HG02840 (cell line): ENCODE results near the gene TSPAN18.

Experiments used
- ATAC-seq: cut with Tn5 transposase; IDR thresholded peaks from one replicate; pipeline ENCODE4 v1.9.1; 2021; ENCODE audit warnings: mild to moderate bottlenecking, moderate library complexity, moderate number of reproducible peaks; ENCODE audit not compliant: unreplicated experiment, low FRiP score

The TSPAN18 gene

DNA sequence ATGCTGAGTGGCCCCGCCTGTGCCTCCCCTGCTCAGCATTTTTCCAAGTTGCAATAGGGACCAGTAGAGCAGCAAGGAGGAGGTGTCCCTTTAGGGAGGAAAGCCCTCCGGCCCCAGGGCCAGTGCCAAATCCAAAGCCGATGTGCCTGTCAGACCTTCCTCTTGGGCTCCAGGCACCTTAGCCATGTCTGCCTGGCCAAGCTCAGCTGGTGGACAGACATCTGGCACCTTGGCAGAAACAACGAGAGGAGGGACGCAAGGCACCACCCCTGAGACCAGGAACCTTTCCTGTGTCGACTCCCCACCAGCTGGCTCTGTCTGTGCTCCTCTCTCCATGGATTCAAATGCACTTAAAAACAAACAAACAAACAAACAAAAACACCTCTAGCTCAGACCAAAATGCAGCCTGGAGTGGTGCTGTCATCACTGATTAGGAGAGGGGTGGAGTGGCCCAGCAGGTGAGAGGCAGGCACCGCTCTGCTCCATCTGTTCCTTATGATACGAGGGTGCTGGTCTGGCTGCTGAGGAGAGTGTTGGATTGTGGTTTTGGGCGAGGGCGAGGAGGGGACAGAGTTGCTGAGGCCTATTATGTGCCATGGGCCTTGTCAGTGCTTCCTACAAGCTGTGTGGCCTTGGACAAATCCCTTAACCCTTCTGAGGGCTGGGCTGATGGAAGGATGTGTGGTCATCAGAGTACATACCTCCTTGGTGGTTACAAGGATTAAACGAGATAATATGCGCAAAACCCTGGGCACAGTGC lies 177.7 kb downstream of the TSPAN18 start:
- no peak for ATAC-seq

DNA sequence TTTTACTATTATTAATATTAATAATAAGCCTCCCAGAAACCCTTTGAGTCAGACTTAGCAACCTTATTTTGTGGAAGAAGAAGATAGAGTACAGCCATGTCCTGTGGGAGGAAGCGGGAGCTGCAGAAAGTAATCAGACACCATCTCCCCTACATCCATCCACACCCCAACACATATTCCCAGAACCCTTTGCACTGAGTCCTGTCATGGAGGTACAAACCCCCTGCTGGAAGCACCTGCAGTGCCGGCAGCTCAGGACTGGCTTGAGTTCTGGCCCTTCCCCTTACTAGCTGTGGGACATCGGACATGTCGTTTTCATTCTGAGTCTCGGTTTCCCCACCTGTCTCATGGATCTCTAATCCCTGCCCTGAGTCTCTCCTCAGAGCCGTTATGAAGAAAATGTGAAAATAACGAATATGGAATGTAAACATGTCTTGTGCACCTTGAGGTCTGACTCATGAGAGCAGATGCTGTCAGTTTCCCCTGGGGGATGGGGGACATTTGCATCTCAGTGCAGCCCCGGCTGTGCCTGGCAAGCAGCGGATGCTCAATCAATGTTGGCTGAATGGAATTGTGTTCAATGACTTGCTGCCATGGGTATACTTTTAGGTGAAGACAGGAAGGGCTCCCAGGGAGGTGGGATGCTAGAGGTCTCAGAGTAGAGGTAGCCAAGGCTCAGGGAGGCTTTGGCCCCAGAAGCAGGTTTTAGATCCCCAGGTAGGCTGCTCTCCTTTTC lies 178.5 kb downstream of the TSPAN18 start:
- ATAC-seq: no peak

DNA sequence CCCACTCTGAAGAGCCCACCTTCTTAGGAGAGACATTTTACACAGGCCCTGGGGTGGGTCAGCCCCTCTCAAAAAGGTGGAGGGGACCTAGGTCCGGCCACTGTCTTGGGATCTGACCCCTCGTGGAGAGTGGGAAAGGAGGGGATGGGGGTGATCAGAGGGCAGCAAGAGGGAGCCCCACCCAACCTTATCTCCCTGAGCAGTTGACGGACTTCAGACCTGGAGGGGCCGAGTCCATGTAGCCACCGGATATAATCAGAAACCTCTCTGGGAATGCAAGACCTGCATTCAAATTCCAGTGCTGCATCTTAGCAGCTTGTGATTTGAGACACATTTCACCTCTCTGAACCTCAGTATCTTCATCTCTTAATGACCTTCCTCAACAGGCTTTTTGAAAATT lies 179.9 kb downstream of the TSPAN18 start:
- ATAC-seq: no peak

DNA sequence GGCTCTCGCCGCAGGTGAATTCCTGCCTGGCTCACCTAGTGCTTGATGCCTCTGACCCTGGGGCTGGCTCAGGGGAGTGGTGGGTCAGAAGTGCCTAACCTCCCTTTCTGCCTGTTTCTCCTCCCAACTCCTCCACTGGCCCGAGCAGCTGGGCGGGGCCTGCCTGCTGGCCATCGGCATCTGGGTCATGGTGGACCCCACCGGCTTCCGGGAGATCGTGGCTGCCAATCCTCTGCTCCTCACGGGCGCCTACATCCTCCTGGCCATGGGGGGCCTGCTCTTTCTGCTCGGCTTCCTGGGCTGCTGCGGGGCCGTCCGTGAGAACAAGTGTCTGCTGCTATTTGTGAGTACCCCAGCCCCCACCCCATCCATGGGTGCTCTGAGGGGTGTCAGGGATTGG lies 182.8 kb downstream of the TSPAN18 start:
- no peak for ATAC-seq

DNA sequence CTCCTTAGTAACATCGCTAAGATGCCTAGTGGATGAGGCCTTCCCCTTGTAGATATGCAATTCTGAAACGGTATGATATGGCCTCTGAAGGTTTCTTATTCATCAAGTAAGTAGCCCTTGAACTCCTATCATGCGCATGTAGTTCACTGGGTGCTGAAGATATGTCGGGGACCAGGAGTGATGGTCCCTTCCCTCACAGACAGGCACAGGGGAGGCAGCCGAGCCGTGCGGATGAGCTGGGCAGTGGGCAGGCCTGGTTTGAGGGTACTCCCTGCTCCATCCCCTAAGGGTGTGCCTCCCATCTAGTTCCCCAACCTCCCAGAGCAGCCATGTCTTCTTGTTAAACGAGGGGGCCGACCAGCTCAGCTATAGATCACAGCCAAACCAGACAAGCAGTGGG lies 183.8 kb downstream of the TSPAN18 start:
- no peak for ATAC-seq

DNA sequence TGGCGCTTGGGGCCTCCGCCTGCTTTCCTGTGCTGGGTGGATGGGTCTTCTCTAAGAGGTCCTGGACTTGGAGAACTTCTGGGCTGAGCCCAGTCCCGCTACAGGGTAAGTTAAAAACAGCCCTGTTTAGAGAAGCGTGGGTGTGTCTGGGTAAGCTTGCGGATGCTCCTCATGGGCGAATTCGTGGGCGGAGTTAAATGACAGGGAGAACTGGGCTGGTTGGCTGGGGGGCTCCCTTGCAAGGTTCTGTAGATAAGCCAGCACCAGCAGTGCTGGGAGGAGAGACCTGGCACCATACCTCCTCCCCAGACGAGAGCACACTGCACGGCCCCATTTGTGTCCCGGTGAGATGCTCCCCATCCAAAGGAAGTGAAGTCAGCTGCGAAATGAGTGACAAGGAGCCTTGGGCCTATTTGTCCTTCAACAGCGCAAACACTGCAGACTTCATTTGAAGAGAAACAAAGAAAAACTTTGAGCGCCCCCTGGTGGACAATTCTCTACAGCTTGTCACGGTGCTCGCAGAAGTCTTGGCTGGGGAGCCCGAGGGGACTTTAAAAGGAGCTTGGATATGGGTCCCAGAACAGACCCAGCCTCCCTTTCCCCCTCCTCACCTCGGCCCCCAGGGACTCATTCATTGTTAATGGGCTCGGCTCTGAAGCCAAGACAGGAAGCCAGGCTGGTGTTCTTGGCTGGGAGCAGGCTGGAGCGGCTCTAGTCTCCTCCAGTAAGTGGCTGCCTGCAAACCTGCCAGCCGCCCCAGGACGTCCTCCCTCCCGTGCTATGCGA lies 184.5 kb downstream of the TSPAN18 start:
- no peak for ATAC-seq

DNA sequence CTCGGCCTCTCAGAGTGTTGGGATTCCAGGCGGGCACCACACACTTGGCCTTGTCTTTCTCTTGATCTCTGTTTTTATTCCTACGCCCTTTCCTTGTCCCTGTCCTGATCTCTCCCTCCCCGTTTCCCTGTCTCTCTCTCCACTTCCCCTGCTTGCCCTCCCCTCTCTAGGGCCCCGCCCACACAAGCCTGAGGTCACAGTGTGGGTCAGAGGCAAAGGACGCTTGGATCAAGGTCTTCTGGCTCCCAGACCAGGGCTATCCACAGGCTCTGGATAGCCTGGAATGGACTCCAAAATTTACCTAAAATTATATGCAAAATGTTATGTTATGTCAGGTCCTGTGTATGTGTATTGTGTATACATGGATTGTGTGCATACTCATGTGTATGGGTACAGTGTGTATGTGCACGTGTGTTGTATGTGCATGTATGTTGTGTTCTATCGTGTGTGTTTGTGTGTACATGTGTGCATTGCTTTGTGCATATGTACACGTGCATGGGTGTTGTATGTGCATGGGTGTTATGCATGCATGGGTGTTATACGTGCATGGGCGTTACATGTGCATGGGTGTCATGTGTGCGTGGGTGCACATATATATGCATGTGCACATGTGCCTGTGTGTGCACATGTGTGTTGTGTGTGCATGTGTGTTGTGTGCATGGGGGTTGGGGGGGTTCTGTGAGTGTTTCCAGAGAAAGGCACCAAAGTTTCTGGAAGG lies 185.7 kb downstream of the TSPAN18 start:
- no peak for ATAC-seq

DNA sequence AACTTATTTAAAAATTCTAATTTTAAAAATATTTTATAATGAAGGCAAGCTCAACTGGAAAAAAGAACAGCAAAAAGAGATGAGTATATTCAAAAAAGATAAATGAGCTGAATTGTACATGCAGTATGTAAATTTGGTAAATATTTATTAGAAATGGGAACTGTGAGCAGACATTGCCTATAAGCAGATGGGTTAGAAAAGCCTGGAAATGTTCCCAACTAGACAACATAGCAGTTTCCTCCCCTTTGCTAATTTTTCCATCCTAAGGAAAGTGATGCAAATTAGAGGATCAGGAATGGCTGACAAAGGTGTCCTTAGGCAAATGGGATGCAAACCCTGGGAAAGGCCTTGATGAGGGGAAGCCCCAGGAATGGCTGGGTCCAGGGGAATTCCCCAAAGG lies 186.7 kb downstream of the TSPAN18 start:
- ATAC-seq: no peak

DNA sequence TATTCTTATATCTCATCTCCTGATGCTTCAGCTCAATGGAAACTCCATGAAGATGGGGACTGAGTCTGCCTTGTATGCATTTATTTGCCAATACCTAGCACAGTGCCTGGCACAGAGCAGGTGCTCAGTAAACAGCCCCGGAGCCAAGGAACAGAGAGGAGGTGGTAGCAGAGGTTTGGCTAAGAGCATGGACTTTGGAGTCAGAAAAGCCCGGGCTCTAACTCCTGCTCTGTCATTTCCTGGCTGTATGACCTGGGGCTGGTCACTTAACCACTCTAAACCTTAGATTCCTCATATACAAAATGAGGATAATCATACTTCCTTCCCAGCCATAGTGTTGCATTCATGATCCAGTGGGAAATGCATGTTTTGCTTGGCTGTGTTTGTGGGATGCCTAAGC lies 187.3 kb downstream of the TSPAN18 start:
- no peak for ATAC-seq

DNA sequence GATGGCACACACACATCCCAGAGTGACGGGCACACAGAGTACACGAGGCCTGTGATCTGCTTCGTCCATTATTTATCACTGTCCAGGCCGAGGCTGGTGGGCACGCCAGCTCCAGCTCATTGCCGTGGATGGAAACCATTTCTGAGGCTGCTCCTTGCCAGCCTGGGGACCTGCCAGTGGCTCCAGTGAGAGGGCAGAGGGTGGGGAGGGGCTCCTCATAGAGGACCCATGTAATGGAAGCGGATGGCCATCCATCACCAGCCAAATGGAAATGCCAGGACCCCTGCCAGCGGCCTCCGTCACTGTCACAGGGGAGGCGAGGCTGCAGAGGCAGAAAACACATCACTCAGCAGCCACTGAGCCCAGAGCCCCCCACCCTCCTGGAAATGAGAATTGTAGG lies 188.2 kb downstream of the TSPAN18 start:
- ATAC-seq: no peak

DNA sequence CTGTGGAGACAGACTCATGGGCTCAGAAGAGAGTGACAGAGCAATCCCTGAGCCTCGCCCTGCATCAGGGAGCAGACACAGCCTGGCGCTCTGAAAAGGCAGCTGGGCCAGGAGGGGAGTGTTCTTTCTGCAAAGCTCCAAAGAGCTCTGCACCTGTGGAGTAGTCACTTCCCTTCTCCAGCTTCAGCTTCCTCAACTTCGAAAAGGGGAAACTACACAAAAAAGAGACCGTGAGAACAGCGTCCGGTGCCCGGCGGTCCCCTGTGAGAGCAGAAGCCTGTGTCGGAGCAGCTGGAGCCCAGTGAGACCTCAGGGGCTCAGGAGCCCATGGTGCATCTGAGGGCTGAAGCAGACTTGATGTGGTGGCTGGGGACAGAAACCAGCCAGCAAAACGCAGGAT lies 188.9 kb downstream of the TSPAN18 start:
- no peak for ATAC-seq

DNA sequence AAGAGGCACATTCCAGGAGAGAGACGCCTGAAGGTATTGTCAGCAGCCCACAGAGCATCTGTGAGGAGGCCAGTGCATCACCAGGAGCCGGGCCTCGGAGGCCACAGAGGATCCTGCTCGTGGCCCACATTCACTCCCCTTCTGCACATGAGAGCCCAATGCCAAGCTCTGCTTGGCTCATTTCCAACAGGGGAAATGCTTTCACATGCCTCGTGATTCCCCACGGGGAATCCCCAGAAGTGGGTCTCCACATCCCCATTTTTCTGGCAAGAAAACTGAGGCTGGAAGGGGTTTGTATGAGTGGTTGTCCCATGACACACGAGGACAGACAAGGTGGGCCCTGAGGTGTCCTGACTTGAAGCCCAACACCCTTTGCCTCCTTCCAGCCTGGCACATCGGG lies 189.6 kb downstream of the TSPAN18 start:
- no peak for ATAC-seq

DNA sequence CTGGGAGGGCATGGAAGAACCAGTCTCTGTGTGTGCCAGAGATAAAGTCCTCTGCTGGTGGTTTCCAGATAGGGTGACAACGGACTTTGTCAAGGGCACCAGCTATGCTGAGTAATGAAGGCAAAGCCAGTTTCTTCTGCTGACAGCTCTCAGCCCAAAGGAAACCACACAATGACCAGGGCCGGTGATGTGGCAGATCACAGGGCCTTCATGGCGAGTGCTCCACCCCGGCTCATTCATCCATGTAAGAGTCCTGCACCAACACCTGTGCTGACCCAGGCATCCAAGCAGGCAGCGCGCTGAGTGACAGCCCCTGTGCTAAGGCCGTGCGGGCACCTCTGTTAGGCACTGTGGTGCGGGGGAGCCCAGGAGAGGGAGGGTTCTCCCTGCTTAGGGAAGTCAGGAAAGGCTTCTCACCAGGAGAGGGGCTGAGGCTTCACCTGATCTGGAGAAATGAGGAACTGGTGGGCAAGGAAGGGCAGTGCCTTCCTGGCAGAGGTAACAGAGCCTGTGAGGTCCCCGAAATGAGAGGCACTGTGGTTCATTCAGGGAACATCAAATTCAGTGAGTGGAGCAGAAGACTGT lies 190.1 kb downstream of the TSPAN18 start:
- no peak for ATAC-seq

DNA sequence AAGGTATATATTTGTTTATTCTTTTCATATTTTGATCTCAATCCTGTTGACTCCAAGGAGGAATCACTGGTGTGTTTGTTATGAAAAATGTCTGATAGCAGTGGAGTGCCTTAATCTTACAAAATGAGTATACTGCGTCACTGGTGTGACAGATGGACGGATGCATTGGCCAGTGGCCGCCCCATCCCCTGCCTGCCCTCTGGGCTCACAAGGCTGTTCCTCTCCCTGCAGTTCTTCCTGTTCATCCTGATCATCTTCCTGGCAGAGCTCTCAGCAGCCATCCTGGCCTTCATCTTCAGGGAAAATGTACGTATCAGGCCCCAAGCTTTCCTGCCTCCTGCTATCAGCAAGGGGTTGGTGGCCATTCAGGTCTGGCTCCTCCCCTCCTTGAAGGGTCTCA lies 191.0 kb downstream of the TSPAN18 start:
- ATAC-seq: no peak

DNA sequence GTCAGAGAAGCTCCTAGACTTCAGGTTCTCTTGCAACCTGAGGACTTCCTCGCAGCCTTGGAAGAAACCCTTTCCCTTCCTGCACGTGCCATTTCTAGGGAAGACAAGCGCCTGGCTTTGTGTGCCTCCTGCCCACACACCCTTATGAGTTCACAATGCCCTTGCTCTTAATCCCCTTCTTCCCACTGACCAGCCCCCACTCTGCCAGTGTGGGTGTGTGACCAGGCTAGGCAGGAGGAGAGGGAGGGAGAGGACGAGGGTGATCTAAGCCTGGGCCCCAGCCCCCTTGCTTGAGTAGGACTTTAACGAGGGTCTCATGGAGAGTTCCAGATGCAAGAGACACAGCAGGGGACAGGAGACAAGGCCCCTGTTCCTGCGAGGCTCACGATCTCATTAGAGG lies 193.7 kb downstream of the TSPAN18 start:
- ATAC-seq: no peak

DNA sequence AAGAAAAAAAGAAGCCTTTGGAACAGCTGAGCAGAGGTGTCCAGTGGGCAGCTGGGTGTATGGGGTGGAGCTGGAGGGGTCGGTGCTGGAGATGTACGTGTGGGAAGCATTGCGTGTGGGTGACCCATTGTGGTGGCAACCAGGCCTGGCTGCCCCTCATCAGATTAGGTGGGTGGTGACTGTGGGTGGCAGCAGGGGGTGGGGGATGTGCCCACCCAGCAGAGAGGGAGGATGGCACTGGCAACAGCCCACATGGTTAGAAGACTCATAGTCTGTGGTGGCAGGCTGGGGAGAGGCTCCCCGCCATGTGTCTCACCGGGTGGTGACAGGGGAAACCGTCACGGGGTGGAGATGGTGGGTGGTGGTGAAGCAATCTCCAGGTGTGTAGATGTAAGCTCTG lies 196.4 kb downstream of the TSPAN18 start:
- no peak for ATAC-seq

DNA sequence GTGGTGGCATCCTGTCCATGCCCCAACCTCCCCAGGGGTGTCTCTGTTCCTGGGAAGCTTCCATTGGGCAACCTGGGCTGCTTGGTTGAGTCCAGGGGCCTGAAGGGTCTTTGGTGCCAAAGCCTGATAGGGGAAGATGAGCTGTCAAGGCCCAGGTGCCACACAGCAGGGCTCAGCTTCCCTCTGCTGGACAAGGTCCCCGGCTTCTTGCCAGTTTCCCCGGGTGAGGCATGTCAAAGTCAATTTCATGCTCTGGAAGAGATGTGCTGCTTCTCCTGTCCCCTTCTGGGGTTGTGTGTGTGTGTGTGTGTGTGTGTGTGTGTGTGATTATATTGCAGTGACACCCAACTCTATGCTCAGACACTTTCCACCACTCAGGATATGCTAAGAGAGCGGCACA lies 197.0 kb downstream of the TSPAN18 start:
- ATAC-seq: no peak

DNA sequence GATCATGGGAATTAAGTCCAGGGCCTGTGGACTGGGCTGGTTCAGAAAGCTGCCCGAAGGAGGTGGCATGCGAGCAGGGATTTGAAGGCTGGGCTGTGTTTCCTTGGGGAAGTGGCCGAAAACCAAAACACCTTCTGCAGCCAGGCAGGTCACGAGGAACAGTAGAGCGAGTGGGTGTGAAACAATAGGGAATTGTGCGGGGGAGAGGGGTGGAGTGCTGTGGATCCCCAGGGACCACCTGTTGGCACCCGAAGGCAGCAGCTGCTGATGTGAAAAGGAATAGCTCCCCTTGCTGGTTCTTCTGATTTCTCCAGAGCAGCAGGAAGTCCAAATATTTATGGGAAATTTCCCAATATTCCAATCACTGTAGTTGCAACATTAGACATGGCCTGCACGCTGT lies 199.3 kb downstream of the TSPAN18 start:
- ATAC-seq: no peak

DNA sequence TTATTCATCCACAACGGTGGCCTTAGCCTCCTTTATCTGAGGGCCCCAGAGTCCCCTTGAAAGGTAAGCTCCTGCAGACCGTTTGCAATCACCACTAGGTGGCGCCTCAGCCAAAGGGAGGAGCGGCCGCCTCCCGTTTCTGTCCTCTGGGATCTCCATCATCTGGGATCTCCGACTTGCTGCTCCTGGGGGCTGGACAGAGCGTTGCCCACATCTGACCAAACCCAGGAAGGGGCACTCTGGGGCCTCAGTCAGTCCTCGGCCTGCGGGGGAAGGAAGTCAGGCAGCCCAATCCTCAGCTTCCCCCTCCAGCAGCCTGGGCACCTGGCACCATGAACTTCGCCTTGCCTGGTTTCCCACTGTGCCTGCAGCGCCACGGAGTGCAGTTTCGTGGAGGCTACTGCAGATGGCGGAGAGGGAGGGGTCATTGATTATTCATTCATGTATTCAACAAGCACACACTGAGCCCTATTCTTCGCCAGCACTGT lies 200.5 kb downstream of the TSPAN18 start:
- ATAC-seq: no peak

DNA sequence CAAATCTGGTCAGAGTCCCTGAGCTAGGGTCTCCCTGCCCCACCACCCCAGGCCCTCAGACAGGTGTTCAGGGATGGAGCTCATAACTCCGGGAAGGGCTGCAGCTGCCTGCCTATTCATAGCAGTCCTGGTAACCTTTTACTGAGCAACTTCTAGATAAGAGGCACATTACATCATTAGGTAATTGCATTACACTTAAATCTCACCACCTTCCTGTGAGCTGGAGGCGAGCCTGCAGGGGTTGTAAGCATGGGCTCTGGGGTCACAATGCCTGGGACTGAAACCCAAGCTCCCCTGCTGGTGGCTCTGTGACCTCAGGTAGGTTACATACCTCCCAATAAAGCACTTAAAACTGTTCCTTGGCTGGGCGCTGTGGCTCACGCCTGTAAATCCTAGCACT lies 201.4 kb downstream of the TSPAN18 start:
- ATAC-seq: no peak
